PC-3 (cell line): Measurements from ENCODE around the gene FCGR1A.
"Not testable (repeated sequence)": the region's sequence is repeated elsewhere in the genome, so short reads cannot be mapped to it uniquely, and the experiment has no call there.

Experiments used
- CTCF ChIP-seq: fragments of 300-600 bp; sonication (generic); conservative IDR thresholded peaks from 2 replicates; pipeline ENCODE4 v1.5.1; 2017; ENCODE audit warnings: antibody characterized with exemption, low read depth, mild to moderate bottlenecking, low read length
- EZH2 ChIP-seq: fragments of 300-600 bp; sonication (generic); IDR thresholded peaks from one replicate; pipeline ENCODE4 v1.6.1; 2017; ENCODE audit warnings: antibody characterized with exemption, mild to moderate bottlenecking, low read length; ENCODE audit not compliant: unreplicated experiment

- TF ChIP-seq CTCF, EZH2: not testable (repeated sequence)
Measured at GRCh38 chr1:149746463-149747356, 35.8 kb upstream of the FCGR1A start.
